Inferior parietal cortex (tissue), 1 donor: ENCODE results near the gene UBE3B.
"Not testable (repeated sequence)": the region's sequence is repeated elsewhere in the genome, so short reads cannot be mapped to it uniquely, and the experiment has no call there.

Experiments used
- DNase-seq: peaks from one replicate; pipeline ENCODE4 v3.0.0-alpha.2; 2016; ENCODE audit errors: extremely low spot score

The UBE3B gene

DNA sequence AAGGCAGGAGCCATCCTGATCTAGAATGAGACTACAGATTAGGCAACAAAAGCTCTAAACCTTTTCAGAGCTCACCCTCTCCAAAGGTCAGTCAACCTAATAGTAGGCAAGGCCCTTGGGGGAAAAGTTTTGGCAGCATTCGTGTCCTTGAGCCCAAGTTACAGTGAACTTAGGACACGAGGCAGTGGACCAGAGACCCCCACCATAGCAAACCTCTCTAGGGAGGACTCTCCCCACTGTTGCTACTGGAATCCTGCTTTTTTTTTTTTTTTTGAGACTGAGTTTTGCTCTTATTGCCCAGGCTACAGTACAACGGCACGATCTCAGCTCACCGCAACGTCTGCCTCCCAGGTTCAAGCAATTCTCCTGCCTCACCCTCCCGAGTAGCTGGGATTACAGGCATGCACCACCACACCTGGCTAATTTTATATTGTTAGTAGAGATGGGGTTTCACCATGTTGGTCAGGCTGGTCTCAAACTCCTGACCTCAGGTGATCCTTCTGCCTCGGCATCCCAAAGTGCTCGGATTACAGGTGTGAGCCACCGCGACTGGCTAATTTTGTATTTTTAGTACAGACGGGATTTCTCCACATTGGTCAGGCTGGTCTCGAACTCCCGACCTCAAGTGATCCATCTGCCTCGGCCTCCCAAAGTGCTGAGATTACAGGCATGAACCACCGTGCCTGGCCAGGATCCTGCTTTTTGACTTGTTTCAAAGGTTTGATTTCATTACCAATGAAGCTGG lies 3.7 kb upstream of the UBE3B start:
- DNase-seq, result not testable (repeated sequence)

DNA sequence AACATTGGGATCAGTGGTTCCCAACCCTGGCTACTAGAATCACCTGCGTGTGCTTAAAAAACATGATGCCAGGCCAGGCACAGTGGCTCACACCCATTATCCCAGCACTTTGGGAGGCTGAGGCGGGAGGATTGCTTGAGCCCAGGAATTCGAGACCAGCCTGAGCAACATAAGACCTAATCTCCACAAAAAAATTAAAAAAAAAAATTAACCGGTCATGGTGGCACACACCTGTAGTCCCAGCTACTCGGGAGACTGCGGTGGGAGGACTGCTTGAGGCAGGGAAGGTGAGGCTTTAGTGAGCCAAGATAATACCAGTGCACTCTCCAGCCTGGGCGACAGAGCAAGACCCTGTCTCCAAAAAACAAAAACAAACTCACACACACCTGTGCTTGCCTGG lies 2.3 kb upstream of the UBE3B start:
- no peak for DNase-seq

GRCh38 chr12:109475993-109476806 lies 1.2 kb upstream of the UBE3B start:
- DNase-seq, result no peak

- DNase-seq, result no peak
Observed at GRCh38 chr12:109476807-109477184, 638 bp upstream of the UBE3B start.

DNA sequence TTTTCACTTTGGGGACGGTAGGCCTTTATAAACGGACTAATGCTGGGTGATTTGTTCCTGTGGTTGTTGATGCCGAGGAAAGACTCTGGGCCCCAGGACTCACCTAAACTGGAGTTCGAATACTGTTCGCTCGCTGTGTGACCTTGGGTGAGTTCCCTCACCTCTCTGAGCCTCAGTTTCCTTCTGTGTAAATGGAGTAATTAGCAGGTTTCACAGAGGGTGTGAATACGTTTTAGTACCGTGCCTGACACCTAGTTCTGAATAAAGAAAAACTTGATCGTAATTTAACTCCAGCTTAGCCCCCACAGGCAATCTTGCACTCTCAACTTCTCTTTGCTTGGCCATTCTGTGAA lies 505 bp downstream of the UBE3B start:
- DNase-seq, result no peak

DNA sequence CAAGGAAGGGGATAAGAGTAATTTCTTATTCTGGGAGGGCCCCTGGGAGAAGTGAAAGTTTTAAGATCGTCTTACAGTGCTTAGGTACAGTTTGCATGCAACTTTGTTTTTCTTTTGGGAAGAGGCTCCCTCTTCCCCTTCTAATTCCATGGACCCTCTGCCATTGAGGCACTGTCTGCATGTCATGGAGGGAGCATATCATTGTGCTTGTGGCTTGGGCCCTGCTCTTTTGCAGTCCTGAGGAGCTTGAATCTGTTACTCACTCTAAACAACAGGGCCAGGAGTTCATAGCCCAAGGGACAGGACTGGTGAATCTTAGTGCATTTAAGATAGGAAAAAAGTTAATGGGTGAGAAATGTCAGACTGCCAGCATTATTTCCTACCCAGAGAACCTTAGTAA lies 2.3 kb downstream of the UBE3B start:
- no peak for DNase-seq

DNA sequence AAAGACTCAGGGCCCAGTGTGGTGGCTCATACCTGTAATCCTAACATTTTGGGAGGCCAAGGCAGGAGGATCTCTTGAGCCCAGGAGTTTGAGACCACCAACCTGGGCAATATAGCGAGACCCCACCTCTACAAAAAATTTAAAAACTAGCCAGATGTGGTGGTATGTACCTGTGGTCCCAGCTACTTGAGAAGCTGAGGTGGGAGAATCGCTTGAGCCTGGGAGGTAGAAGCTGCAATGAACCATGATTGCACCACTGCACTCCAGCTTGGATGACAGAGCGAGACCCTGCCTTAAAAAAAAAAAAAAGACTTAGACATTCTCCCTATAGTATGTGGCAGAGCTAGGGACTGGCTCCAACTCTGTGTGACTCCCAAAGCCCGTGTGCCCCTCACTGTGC lies 2.9 kb downstream of the UBE3B start:
- DNase-seq, result no peak

DNA sequence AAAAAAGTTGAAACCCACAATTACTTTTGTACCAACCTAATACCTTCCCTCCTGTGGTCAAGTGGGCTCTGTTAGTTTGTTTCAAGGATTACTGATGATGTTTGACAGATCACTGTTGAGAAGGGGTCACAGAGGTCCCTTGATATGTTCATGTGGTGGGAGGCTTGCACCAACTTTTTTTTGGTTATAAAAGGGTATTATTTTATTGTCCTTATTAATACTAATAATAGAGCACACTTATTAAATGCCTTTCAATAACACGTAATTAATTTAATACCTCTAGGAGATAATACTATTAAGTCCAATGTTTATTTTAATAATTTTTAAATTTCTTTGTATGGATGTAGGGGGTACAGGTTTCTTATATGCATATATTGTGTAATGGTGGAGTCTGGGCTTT lies 4.4 kb downstream of the UBE3B start:
- no peak for DNase-seq

DNA sequence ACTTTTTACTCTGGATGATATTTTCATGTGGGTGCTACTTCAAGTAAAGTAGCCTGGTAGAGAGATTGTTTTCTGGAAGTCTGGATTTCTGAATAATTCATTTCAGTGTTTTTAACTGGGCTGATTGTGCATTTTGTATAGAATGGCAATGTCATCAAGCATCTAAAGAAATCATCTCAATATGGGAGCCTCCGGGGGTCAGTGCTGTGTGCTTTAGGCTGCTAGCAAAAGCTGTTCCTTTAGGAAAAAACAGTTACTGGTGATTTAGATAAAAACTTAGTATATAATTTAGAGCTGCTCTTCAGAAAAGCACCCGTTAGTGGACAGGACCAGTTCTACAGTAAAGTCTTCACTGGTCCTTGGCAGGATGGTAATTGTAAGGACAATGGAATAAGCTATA lies 5.1 kb downstream of the UBE3B start:
- DNase-seq, result no peak

- DNase-seq, result no peak
Observed at GRCh38 chr12:109482894-109483293, 5.5 kb downstream of the UBE3B start.

GRCh38 chr12:109483346-109483745 lies 5.9 kb downstream of the UBE3B start:
- no peak for DNase-seq

GRCh38 chr12:109485201-109485600 lies 7.8 kb downstream of the UBE3B start:
- no peak for DNase-seq

DNA sequence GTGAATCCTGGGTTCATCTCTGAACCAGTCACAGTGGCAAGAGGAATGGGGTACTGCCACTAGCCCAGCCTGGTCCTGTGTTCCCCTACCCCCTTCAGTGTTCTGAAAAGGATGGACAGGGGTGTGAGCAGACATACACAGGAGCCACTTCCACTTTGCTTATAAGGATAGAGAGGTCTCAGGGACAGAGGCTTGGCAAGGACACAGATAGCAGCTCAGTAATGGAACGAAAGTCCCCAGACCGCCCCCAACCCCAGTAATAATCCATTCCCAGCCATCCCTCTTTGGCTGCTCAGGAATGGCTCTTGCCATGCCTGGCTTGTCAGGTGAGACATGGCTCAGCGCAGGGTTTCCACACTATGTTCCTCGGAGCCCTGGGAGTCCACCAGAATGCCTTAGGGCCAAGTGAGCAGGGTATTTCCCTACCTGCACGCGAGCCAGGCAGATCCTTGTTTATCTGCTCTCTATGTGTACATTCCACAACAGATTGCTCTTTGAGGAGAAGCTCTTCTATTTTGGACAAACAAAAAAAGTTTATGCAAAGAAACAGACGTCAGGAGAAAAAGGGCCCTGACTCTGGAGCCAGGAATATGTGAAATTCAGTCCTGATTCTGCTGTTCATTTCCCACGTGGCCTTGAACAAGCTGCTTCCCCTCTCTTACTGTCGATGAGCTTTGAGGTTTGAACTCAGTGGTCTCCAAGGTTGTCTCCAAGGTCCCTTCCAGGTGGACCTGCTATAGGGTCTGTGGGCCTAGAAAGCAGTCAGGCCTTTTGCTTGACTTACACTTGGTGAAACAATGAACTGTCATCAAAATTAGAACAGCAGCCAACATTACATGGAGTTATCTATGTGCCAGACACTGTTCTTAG lies 10.0 kb downstream of the UBE3B start:
- DNase-seq, result no peak

- no peak for DNase-seq
Observed at GRCh38 chr12:109488051-109488665, 10.7 kb downstream of the UBE3B start.

GRCh38 chr12:109489016-109489954 lies 11.9 kb downstream of the UBE3B start:
- DNase-seq, result no peak

- DNase-seq, result no peak
Observed at GRCh38 chr12:109489955-109490565, 12.6 kb downstream of the UBE3B start.

DNA sequence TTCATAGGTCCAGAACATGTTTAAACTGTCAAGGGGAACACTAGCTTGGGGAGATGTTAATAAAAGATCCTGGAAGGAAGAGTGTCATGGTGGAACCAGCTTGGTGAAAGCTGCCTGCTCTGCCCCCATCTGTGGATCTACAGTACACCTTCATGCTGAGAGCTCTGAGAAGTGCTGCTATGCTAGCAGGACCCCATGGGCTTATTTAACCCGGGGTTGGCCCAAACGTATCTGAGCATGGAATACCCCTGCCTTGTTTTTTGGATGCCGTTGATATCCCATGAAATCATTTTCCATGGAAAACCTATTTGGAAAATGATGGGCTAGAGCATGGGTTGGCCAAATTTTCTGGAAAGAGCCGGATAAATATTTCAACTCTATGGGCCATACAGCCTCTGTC lies 14.2 kb downstream of the UBE3B start:
- DNase-seq, result no peak

DNA sequence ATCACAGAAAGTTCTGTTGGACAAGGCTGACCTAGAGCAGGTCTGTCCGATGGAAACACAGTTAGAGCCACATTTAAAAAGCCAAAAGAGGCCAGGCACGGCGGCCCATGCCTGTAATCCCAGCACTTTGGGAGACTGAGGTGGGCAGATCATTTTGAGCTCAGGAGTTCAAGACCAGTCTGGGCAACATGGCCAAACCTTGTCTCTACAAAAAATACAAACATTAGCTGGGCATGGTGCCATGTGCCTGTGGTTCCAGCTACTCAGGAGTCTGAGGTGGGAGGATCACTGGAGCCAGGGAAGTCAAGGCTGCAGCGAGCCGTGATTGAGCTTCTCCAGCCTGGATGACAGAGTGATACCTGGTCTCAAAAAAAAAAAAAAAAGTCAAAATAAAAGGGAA lies 14.9 kb downstream of the UBE3B start:
- no peak for DNase-seq

DNA sequence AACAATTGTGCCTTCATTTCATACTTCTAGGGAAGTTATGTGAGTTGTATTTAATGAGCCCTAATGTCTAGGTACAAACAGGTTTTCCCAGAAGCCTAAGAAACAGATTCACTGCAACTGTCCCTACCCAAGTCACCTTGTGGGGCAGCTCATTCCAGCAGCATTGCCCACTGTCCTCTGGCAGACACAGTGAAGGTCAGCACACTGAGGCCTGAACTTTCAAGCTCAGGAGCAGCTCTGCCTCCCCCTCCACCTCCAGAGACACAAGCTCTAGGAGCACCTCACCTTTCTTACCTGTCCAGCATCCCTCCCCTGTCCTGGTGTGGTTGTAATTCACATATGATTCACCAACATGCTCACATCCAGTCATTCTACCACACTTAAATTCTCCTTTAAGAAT lies 15.7 kb downstream of the UBE3B start:
- DNase-seq, result no peak

GRCh38 chr12:109493938-109494337 lies 16.5 kb downstream of the UBE3B start:
- no peak for DNase-seq
